ENCODE data around the gene DLG3. TPM values are rescaled to one million over a fixed set of nuclear protein-coding genes. Genes with fewer than 3 reads are reported as not detected.

Gene DLG3
- total RNA-seq, 1 donor from 2014 or later, result 12.5 TPM

DNA sequence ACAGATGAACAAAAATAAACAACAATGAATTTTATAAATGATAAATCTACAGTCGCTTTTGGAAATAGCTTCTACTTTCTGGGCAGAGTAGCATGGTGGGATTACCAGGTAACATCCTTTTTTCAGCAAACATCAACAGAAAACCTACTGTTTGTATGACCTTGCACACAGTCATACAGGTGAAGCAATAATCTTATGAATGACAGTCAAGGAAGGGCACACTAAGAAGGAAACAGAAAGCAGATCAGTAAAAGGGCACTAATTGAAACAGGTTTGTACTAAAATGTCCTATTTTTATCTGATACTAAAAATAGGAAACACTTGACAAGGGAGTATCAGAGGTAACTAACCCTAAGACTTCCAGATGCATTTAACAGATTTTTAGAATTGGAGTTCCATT is 108.9 kb downstream of the DLG3 start:
- H3K4me3 Mint-ChIP-seq (ENCODE audit: unreplicated experiment), result no peak overlapping the region

DNA sequence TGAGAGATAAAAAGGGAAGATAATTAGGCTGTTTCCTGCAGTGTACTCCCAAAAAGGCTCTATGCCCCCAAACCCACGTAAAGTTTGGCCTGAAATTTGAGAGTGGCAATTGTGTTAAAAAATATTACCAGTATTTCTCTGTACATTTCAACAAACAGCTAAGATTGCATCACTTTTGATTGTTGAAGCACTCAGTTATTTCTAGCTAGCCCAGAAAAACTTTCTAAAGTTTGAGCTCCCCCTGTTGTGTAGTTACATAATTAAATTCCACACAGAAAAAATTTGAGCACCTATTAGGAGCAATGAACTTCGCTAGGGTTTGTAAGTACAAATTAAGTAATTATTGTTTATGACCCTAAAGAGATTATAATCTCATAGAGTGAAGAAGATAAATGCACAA is 109.4 kb downstream of the DLG3 start:
- Mint-ChIP-seq H3K27me3 (ENCODE audit: unreplicated experiment) (peaks cover 11% of the 10 kb centered on the region), H3K4me3 (ENCODE audit: unreplicated experiment) (no peak overlapping the region), H3K9me3 (ENCODE audit: unreplicated experiment) (peaks cover 6% of the 10 kb centered on the region), H3K4me1 (ENCODE audit: unreplicated experiment) (peaks cover 3% of the 10 kb centered on the region), H3K36me3 (ENCODE audit: unreplicated experiment) (no peaks in the 10 kb centered on the region), H3K27ac (ENCODE audit: unreplicated experiment) (peak overlapping the region; percentile 11)
- TF ChIP-seq, protein P1, sequence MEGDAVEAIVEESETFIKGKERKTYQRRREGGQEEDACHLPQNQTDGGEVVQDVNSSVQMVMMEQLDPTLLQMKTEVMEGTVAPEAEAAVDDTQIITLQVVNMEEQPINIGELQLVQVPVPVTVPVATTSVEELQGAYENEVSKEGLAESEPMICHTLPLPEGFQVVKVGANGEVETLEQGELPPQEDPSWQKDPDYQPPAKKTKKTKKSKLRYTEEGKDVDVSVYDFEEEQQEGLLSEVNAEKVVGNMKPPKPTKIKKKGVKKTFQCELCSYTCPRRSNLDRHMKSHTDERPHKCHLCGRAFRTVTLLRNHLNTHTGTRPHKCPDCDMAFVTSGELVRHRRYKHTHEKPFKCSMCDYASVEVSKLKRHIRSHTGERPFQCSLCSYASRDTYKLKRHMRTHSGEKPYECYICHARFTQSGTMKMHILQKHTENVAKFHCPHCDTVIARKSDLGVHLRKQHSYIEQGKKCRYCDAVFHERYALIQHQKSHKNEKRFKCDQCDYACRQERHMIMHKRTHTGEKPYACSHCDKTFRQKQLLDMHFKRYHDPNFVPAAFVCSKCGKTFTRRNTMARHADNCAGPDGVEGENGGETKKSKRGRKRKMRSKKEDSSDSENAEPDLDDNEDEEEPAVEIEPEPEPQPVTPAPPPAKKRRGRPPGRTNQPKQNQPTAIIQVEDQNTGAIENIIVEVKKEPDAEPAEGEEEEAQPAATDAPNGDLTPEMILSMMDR (IDR thresholded peaks at IDR 0.05), result peak; percentile 46
- no peak for DNase-seq (ENCODE audit: extremely low spot score, unreplicated experiment)

More for the DNA sequence above, 108.9 kb downstream of the DLG3 start:
- TF ChIP-seq, protein P1 (IDR thresholded peaks at IDR 0.05), result no peak
- H3K4me1 Mint-ChIP-seq (ENCODE audit: unreplicated experiment), result peaks cover 3% of the 10 kb centered on the region
- no peaks in the 10 kb centered on the region for H3K36me3 Mint-ChIP-seq (ENCODE audit: unreplicated experiment)
- H3K27me3 Mint-ChIP-seq (ENCODE audit: unreplicated experiment), result peaks cover 11% of the 10 kb centered on the region
- H3K27ac Mint-ChIP-seq (ENCODE audit: unreplicated experiment), result peak overlapping the region; percentile 11
- H3K9me3 Mint-ChIP-seq (ENCODE audit: unreplicated experiment), result peaks cover 5% of the 10 kb centered on the region
- no peak for DNase-seq (ENCODE audit: extremely low spot score, unreplicated experiment)

DNA sequence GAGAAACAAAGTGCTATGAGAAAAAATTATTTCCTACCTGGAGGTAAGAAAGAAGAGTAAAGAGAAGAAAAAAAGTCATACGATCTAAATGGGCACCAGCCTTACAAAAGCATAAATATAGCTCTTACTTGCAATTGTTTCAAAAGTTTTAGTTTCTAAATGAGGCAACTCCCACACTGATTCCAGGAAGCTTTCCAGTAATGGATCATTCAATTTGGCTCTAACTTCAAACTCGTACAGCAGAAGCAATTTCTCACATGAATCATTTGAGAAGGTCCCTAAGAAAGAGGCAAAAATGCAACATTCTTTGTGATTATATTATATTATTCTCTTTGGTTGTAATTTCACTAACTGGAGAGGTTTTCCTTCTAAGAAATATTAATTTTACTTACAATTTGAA is 109.9 kb downstream of the DLG3 start:
- DNase-seq (ENCODE audit: extremely low spot score, unreplicated experiment), result no peak
- Mint-ChIP-seq H3K4me1 (ENCODE audit: unreplicated experiment) (peaks cover 3% of the 10 kb centered on the region), H3K9me3 (ENCODE audit: unreplicated experiment) (peaks cover 9% of the 10 kb centered on the region), H3K27ac (ENCODE audit: unreplicated experiment) (no peak overlapping the region), H3K36me3 (ENCODE audit: unreplicated experiment) (no peaks in the 10 kb centered on the region), H3K27me3 (ENCODE audit: unreplicated experiment) (peaks cover 11% of the 10 kb centered on the region), H3K4me3 (ENCODE audit: unreplicated experiment) (no peak overlapping the region)
- TF ChIP-seq, protein P1 (IDR thresholded peaks at IDR 0.05), result no peak

DNA sequence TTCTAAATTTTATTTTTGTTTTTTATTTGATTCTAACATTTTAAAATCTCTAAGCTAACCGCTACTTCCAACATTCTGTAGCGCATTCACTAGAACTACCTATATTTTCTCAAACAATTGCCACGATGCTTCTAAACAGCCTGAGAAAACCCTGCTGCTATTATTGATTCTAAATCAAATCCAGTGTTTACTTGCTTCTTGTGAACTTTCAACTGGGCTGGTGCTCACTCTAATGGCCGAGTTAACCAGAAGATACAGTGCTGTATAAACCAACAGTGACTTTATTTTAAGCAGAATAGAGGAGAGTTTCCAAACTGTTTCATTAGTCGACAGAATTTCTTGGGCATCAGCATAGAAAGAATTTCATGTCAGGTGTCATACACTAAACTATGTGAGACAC is 110.3 kb downstream of the DLG3 start:
- Mint-ChIP-seq H3K9me3 (ENCODE audit: unreplicated experiment) (peaks cover 9% of the 10 kb centered on the region), H3K27me3 (ENCODE audit: unreplicated experiment) (peaks cover 10% of the 10 kb centered on the region), H3K4me1 (ENCODE audit: unreplicated experiment) (peaks cover 3% of the 10 kb centered on the region), H3K36me3 (ENCODE audit: unreplicated experiment) (no peaks in the 10 kb centered on the region), H3K27ac (ENCODE audit: unreplicated experiment) (no peak overlapping the region), H3K4me3 (ENCODE audit: unreplicated experiment) (no peak overlapping the region)
- TF ChIP-seq, protein P1 (IDR thresholded peaks at IDR 0.05), result no peak
- DNase-seq (ENCODE audit: extremely low spot score, unreplicated experiment), result no peak

Other genes starting within 250 kb of the DLG3 start
- not detected in 2 replicates for gene AWAT1, start 210.2 kb upstream of the DLG3 start, total RNA-seq
- 0.27 TPM in 1 of 2 replicates, not detected in the other for gene P2RY4, start 184.6 kb upstream of the DLG3 start, total RNA-seq
- gene ARR3, start 176.5 kb upstream of the DLG3 start, total RNA-seq, result not detected in 2 replicates
- not detected in 2 replicates for gene RAB41, start 162.7 kb upstream of the DLG3 start, total RNA-seq
- gene PDZD11, start 154.9 kb upstream of the DLG3 start, total RNA-seq, result 46.9 and 50.6 TPM in 2 replicates
- gene KIF4A, start 154.7 kb upstream of the DLG3 start, total RNA-seq, result 5.9 and 6.1 TPM in 2 replicates
- gene GDPD2, start 21.5 kb upstream of the DLG3 start, total RNA-seq, result not detected in 2 replicates